NK-92 treated with Interleukin-12 subunit alpha and Interleukin-12 subunit beta, amount 100 ng/mL, for 24 hours (cell line): ENCODE results near the gene ACTG1.

Experiments
- DNase-seq: peaks from one replicate; lab custom pipeline; 2025; lab: John Stamatoyannopoulos, UW

Gene ACTG1

DNA sequence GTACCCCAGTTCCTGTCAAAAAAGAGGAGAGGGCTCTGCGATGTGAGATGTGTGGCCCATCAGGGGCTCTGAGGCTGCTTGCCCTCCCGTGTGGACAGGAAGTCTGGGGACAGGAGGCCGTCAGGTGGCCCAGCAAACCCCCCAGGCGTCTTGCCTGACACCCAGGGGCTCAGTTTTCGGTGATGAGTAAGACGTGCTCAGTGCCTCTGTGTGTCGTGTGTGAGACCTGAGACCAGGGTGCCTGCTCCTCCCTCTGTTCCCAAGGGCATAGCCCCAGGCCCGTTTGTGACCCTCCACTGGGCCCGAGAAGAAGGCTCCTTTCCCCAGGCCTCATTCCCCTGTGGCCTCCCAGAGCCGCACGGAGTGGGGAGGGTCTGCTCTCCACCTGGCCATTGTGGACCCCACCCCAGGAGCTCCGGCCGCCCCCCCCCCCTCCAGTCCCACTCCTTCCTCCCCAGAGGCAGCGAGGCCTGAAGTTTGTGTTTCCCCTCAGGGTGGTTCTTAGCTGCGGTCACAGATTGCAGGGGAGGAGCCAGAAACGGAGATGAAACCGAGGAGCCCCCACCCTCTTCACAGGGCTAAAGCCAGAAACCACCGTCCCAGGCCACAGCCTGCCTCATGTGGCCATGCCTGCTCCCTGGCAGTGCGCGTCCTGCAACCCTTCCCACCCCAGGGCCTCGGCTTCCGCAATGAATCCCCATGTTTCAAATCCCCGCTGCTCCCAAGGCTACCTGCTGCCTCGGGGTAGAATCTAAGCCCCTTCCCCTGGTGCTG lies 4.9 kb upstream of the ACTG1 start:
- DNase-seq, result no peak

DNA sequence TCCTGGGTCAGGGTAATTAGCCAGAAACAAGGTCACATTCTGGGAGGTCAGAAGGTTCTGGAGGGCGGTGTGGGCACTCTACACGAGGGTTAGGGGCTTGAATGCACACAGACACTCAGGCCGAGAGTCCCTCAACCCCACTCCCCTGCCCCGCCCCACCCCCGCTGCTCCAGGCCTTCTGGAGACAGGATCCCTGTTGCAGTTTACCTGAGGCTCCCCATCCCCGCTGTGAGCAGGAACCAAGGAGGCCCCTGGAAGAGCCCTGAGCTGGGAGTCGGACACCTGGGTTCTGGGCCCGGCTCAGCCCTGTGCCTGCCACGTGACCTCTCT lies 4.4 kb upstream of the ACTG1 start:
- no peak for DNase-seq

DNA sequence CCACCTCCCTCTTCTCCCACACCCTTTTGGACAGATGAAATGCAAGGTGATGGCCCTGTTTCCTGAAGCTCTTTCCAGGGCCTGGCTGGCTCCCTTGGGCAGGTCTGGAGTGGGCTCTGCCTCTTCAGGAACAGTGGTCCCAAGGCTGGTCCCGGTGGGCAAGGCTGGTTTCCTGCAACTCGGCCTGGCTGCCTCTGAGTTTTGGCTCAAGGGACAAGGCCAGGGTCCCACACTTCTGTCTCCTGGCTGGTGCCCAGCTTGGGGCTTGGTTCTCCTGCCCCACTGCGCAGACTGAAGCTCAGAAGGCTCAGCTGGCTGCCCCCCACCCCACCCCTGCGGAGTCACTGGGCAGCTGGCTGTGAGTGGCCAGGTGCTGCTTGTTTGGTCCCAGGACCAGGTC lies 3.8 kb upstream of the ACTG1 start:
- no peak for DNase-seq

DNA sequence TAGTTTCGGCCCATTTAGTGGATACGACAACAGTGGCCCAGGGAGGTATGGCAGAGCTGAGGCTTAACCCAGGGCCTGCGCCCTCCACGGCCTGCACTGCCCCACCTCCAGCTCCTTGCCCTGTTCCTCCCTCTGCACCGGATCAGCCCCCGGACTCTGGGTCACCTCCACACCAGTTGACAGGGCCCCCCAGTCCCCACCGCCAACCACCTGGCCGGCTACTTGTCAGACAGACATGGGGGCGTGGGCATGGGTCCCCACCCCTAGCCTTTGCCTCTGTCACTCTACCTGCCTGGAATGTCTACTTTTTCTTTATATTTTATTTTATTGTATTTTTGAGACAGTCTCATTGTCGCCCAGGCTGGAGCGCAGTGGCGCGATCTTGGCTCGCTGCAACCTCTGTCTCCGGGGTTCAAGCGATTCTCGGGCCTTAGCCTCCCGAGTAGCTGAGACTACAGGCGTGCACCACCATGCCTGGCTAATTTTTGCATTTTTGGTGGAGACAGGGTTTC lies 3.0 kb upstream of the ACTG1 start:
- DNase-seq, result no peak

DNA sequence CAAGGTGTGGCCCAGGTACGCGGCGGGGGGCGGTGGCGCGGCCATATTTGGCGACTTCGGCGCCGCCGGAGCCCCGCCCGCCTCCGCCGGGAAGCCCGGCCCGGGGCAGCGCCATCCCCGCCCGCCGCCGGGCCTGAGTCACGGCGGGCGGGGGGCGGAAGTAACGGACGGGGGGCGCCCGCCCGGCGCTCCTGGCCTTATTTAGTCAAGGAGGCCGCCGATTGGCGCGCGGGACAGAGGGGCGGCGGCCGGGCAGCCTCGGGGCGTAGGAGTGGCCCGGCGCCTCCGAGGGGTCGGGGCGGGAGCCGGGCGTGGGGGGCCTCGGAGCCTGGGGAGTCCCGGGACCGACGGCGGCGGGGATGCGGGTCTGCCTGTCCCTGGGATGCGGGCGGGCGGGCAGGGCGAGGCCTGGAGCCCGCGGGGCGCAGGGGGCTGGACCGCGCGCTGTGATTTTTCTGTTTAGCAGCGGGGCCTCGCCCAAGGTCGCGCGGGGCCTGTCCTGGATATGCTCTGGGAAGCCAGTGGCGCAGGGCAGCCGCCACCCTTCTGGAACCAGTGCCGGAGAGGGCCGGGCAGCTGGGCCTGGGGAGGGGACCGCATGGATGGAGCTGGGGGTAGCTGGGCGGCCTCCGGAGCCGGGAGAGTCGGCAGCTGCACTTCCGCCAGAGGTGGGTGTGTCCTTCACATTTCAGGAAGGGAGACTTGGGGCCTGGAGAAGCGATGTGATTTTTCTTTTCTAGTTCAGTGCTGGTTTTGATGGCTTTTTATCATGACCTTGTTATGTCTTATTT lies 2.3 kb upstream of the ACTG1 start:
- peak; percentile 58 for DNase-seq

DNA sequence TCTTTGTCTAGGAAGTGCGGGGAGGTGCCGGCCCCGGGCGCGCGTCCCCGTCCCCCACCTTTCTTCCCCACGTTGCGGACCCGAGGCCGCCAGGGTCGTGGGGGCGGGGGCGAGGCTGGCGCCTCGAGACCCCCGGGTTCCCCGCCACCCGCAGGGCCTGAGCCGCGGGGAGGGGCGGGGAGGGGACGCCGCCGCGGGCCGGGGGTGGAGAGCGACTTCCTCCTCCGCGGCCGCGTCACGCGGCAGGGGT lies 1.8 kb upstream of the ACTG1 start:
- no peak for DNase-seq

DNA sequence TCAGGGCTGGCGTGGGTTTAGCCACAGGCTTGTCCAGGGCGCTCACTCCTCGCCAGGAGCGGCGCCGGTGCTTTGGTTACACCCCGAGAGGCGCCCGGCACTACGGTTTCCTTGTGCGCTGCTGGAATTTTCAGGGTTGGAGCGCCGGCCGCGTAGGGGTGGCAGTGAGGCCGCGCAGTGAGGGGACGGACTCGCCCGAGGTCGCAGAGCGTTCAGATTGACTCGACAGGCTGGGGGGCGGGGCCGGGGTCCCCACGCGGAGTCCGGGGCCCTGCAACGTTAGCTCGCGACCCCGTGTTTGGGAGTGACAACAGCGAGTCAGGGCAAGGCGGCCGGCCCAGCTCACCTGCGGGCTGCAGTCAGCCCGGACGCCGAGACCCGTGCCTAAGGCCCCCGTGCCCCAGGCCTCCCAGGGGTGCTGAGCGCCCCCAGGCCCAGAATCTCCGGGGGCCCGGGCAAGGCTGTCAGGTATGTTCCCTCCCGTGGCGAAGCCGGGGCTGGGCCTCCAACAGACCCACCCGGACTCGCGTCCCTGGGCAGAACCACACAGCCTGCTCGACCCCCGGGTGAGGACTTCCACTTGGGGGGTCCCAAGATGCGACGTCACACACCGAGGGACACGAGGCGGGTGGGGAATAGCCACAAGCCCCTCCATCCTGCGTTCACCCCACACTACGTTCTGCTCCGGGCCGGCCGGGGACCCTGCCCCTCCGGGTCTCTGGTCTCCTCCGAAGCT lies 1.3 kb upstream of the ACTG1 start:
- DNase-seq, result no peak

- peak; percentile 69 for DNase-seq
These were observed 763 bp upstream of the ACTG1 start for GRCh38 chr17:81513372-81513752.

GRCh38 chr17:81511804-81512561 lies 616 bp downstream of the ACTG1 start:
- DNase-seq, result no peak

- no peak for DNase-seq
These were observed 1.1 kb downstream of the ACTG1 start for GRCh38 chr17:81511554-81511803.

- no peak for DNase-seq
These were observed 1.6 kb downstream of the ACTG1 start for GRCh38 chr17:81510785-81511553.

- DNase-seq, result no peak
These were observed 2.4 kb downstream of the ACTG1 start for GRCh38 chr17:81509972-81510784.

GRCh38 chr17:81509207-81509971 lies 3.2 kb downstream of the ACTG1 start:
- no peak for DNase-seq

GRCh38 chr17:81508639-81509206 lies 3.9 kb downstream of the ACTG1 start:
- DNase-seq, result no peak

- DNase-seq, result no peak
These were observed 9.0 kb downstream of the ACTG1 start for GRCh38 chr17:81503619-81504018.

- no peak for DNase-seq
These were observed 10.1 kb downstream of the ACTG1 start for GRCh38 chr17:81502471-81503017.

DNA sequence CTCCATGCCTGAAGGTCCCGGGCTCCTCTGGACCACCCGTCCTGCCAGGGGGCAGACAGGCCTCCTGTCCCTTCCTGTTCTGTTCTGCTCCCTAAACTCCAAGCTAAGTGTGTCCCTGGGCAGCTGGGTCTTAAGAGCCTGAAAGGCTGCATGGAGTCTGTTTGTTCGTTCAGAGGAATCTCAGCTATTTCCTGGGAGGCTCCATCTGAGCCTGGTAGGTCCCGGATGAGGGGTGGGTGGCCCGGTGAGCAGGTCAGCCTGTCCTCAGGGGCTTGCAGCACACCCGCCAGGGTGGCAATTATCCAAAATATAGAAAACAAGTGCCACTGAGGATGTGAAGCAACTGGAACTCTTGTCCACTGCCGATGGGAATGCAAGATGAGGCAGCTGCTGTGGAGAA lies 12.6 kb downstream of the ACTG1 start:
- no peak for DNase-seq

GRCh38 chr17:81499601-81499970 lies 13.0 kb downstream of the ACTG1 start:
- no peak for DNase-seq

DNA sequence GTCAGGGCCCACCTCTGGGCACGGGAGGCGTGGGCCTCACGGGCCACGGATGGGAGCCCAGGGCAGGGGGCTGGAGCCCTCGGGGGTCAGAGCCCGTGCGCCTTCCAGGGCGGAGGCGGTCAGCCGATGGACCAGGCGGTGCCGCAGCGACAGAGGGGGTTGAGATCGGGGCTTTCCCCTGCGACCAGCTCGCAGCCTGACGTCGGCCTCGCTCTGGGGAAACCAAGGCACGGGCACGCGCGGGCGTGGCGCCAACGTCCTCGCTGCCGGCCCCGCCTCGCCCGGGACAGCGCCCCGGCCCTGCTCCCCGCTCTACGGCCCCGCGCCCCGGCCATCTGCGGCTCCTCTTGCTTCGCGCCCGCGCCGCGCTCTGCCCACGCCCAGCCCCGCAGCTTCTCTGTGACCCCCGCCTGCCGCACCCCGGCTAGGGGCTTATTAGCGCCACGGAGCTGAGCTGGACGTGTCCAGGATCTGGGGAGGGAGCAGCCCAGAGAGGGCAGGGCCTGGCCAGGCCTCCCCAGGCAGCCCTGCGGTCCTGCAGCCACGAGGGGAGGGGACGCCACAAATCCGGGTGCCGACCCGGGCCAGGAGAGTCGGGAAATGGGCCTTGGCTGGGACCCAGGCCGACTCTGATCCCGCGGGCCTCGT lies 13.5 kb downstream of the ACTG1 start:
- no peak for DNase-seq
